Hematopoietic multipotent progenitor cell treated with erythropoietin and hydrocortisone succinate and interleukin-3 and kit ligand, for 15 days (in vitro differentiated cells): ENCODE data around the gene GAN.

ENCODE experiments used
- DNase-seq: peaks from one replicate; pipeline ENCODE4 v3.0.0-alpha.2; 2015; ENCODE audit warnings: low spot score

Gene GAN, protein sequence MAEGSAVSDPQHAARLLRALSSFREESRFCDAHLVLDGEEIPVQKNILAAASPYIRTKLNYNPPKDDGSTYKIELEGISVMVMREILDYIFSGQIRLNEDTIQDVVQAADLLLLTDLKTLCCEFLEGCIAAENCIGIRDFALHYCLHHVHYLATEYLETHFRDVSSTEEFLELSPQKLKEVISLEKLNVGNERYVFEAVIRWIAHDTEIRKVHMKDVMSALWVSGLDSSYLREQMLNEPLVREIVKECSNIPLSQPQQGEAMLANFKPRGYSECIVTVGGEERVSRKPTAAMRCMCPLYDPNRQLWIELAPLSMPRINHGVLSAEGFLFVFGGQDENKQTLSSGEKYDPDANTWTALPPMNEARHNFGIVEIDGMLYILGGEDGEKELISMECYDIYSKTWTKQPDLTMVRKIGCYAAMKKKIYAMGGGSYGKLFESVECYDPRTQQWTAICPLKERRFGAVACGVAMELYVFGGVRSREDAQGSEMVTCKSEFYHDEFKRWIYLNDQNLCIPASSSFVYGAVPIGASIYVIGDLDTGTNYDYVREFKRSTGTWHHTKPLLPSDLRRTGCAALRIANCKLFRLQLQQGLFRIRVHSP

DNA sequence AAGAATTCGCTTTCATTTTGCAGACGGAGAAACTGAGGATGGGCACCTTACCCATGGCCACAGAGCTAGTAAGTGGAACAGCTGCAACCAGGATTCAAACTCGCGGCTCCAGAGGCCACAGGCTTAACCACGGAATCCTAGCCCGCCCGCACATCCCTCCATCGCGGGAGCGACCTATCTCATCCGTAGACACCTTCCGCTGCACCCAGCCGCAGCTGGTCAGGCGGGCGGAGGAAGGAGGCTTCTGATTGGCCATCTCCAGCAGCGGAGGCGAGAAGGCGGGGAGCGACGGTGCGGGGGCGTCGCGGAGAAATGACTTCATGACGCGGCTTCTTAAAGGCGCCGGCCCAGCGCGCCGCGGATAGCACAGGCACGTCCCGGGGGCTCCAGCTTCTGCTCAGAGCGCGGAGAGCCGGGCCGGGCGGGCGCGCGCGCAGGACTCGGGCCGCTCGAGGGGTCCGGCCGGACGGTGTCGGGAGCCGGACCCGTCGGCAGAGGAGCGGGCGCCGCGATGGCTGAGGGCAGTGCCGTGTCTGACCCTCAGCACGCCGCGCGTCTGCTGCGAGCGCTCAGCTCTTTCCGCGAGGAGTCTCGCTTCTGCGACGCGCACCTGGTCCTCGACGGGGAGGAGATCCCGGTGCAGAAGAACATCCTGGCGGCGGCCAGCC is at the start of gene GAN:
GAN (plus strand) TSS at position 360 of the 668 bp plus-strand sequence; CDS start at position 512, 152 bp downstream.
- peak; percentile 94 for DNase-seq

DNA sequence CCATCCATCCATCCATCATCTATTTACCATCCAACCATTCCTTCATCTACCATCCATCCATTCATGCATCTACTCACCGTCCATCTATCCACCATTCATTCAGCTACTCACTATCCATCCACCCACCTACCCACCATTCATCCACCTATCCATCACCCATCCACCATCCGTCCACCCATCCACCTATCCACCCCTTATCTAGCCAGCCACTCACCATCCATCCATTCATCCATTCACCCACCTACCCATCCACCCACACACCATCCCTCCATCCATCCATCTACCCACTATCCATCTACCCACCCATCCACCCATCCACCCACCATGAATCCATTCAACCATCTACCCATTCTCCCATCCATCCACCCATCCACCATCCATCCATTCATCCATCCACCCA is 49.7 kb upstream of the GAN start:
- no peak for DNase-seq

DNA sequence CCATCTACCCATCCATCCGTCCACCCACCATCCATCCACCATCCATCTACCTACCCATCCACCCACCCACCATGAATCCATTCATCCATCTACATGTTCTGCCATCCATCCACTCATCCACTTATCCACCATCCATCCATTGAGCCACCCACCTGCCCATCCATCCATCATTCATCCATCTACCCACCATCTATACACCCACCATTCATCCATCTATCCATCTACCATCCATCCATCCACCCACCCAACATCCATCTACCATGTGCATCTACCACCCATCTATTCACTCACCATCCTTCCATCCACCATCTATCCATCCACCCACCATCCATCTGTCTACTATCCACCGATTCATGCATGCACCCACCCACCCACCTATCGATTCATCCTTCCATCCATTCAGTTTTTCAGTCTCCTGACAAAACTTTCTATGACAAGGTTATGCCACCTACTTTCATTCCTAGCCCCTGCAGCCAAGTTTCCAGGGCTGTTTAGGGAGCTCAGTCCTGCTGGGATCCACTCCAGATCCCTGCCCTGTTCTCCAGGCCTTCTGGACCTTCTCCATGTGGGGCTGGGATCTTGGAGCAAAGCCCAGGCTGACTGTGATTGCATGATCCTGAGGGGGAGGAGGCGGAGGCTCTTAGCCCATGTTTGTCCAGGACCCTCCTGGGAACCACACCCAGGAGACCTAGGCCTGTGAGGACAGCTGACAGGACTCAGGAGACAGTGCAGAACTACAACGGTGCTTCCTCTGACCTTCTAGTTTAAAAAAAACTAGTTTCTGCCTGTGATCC is 48.9 kb upstream of the GAN start:
- no peak for DNase-seq

DNA sequence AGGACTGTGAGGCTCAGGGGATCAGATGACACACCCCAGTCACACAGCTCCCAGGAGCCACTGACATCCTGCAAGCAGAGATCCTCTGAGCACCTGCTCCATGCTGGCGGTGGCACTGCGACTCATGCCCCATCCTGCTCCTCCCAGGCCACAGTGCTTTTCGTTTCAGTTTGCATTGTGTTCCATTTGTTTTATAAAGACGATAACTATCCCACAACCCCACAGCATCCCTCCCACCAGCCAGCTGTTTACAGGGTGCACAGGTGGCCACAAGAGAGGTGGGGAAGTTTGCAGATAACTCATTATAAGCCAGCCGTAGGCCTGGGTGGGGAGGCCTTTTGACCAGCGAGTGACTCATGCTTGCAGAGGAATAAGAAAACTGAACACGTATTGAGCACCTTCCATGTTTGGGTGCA is 48.1 kb upstream of the GAN start:
- DNase-seq, result no peak

DNA sequence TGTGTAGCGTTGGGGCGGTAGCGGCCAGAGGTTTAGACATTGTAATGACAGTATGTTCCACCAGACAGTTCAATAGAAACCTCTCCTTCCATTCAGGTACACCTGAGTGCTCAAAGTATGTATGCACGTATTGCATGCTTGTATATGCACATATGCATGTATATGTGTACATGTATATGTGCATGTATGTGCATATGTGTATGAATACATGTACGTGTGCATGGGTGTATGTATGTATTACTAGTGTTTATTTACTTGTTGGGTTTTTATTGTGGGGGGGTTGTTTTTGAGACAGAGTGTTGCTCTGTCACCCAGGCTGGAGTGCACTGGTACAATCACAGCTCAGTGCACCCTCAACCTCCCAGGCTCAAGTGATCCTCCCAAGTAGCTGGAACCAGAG is 46.3 kb upstream of the GAN start:
- no peak for DNase-seq

DNA sequence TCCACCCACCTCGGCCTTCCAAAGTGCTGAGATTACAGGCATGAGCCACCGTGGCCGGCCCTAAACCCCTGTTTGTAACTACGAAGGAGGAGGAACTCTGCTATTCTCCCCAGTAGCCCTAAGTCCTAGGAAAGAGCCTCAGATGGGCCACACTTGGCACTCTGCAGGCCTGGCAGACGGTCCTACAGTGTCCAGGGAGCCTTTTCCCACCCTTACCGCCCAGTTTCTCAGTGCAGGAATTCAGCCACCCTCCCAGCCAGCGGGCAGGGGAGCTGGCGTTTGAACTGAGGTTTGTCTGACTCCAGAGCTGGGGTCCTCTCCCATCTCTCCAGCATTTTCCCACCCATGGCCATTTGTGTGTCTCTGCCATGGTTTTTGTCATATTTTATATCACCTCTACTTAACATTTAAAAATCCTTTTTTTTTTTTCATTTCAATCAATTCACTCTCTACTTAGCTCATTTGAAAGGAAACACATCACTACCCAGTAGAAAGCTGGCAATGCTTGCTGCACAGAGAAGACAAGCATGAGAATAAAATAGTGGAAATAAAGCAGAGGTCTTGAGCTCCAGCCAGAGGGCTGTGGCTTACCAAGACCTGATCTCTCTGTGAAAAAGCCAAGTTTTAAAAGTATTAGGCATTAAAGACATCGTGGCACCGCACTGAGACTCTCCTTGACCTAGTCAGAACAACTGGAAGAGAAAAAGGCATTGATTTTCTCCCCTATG is 41.4 kb upstream of the GAN start:
- no peak for DNase-seq

DNA sequence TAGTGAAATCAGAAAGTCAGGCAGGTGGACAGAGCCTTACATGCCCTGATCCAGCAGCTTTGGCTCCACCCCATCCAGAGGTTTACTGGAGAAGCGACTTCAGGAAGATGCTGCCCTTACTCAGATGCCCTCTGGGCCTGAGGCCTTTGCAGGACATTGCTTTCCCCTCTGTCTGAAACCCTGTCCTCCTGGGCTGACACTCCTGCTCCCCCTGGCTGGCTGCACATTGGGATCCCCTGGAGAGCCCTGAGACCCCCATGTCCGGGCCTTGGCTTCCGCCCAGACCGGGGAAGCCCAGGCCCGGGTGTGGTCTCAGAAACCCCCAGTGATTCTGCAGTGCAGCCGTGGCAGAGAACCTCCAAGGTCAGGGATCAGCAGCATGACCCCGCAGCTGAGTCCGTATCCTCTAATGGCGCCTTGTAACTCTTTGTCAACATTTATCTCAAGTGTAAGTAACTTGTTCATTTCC is 39.7 kb upstream of the GAN start:
- DNase-seq, result no peak

DNA sequence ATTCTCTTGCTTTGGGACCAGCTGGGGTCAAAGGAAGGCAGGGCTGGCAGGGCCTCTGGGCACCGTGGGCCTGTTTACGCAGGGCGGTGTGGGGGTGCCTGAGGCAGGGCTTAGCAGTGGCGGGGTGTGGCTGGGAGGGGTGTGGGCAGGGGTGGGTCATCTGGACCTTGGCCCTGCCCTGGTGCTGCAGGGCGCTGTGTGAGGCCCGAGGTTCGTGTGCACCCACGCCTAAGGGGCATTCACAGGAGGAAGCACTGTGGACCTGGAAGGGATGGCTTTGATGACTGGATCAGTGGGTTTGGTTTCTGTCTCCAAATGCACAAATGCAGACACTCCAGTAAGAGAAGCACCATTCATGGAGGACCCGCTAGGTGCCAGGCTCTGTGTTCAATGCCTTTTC is 39.0 kb upstream of the GAN start:
- DNase-seq, result no peak

DNA sequence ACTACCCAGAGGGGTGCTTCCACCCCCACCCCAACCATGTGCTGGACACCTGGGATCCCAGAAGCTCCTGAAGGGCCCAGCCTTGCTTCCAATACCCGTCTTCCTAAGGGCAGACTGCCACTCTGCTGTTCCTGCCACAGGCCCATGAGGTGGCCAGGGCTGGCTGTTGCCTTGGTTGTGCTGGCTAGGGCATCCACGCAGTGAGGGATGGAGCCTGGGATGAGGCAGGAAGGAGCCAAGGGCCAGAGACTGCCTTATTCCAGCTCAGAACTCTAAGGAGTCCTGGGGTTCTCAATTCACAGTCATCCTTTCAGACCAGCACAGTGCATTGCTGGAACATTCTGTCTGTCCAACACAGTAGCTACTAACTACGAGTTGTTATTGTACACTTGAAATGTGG is 38.4 kb upstream of the GAN start:
- DNase-seq, result no peak

DNA sequence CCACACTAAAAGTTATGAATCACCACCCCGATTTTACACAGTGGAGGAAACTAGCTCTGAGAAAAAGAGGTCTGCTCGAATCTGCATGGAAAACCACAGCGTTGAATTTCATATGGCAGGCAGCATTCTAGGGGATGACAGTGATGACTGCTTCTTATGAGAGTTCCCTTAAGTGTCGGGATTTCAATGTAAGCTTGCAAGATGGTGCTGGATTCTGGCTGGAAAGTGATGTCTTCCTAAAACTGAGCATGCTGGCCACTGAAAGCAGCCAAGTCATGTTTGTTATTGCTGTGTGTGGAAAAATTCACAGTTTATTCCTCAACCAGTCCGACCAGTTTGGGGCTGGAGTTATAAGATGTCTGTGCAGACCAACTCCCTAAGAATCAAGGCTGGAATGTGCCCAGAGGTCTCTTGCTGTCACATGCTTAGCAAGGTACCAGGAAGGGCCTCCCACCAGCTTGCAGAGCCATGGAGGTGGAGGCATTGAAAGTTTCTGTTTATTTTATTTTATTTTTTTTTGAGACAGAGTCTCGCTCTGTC is 37.2 kb upstream of the GAN start:
- no peak for DNase-seq

DNA sequence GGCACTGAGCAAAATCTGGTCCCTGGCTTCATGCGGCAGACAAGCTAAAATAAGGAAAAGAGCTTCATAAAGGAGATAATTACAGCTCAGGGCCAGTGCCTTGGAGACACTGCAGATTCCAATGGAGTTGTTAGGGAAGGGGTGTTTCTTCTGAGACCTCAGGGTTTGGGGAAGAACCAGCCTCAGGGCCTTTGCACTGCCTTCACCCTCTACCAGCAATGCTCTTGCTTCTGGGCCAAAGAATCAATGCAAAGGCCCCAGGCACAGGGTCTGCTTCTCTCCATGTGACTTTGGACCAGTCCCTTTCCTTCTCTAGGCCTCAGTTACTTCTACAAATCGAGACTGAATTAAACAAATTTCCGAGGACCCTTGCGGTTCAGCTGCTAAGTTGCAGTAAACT is 36.2 kb upstream of the GAN start:
- no peak for DNase-seq

DNA sequence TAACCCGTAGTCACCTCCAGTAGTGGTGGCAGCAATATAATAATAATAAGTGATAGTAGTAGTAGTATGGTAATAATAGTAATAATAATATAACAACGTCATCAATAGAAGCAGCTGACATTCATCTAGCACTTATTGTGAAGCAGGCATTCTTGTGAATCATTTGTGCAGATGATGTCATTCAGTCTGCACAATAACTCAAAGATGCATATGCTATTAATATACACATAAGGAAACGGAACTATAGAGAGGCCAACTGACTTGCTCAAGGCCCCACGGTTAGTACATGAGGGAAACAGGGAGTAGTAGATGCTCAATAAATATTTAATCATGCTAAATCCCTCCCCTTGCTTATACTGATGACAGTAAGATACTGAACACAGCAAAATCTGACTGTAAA is 35.4 kb upstream of the GAN start:
- no peak for DNase-seq

DNA sequence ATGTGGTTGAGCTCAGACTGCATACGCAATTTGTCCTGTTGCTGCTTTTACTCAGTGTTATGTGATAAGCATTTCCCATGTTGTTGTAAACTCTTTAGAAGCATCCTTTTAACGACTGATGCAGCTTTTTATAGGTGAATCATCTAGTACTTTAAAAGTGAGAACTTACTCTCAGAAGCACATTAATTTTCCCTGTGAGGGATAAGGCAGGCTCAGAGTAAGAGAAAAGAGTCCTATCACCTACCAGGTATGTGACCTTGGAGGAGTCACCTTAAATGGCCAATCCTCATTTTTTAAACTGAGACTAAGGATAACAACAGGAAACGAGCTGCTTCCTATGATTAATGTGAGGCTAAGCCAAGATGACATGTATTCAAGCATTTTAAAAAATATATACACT is 34.4 kb upstream of the GAN start:
- no peak for DNase-seq

DNA sequence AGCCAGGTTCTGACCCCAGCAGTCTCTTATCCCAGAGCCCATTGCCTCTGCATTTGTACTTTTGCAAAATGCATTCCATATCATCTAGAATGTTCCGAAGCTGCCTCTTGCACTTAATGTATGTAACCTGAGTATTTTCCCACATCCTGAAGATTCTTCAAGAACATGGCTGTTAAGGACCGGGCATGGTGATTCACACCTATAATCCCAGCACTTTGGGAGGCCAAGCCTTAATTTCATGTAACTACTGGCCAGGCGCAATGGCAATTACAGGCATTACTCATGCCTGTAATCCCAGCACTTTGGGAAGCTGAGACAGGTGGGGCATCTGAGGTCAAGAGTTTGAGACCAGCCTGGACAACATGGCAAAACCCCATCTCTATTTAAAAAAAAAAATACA is 31.7 kb upstream of the GAN start:
- DNase-seq, result no peak

DNA sequence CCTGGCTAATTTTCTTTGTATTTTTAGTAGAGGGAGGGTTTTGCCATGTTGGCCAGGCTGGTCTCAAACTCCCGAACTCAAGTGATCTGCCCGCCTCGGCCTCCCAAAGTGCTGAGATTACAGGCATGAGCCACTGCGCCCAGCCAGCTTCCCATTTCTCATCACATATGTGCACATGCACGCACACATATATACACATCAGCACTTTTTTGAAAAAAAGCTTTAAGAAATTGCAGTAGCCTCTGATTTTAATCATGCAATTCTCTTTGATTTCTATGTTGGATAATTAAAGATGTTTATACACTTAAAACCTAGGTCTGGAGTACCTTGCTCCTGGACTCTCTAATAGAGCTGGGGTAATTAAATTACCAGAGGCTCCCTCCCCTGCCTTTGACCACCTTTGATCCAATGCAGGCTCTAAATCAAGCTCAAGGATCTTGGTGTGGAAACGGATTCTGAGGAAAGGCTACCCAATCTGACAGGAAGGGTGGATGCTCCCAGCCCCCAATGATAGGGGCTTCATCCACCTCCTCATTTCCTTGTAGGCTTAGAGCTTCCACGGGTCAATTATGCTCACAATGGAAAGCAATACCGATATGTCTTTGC is 29.7 kb upstream of the GAN start:
- DNase-seq, result no peak

DNA sequence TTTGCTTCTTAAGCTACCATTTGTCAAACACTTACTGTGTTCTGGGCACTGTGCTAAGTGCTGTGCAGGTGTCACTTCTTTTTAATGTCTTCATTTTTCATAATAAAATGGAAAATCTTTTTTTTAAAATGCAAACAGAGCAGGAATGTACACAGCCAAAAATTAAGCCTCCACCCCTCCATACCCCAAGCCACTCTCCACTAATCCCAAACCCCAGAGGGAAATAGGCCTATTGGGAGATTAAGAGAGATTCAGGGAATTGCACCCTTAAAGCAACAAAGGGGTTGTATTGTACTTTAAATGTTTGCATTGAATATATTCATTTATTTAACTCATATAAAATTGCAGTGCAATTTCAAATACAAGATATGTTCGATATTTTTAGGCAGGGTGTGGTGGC is 28.6 kb upstream of the GAN start:
- no peak for DNase-seq

DNA sequence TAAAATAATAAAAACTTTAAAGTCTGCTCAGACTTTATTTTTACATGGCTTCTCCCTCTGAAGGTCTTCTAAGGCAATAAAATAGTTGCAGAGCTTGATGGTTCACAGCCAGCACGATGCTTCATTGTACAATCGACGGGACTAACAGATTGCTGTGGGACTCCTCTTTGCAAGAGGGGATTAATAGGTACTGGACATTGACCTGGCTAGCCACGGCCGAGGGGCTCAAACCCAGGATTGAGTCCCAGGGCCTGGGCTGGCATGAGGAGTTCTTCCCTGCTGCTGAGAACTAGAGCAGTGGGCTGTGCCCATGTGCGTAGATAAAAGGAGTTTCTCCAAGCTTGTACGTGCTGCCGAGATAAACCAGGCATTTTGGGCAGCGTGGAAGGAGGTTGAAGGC is 23.6 kb upstream of the GAN start:
- no peak for DNase-seq

DNA sequence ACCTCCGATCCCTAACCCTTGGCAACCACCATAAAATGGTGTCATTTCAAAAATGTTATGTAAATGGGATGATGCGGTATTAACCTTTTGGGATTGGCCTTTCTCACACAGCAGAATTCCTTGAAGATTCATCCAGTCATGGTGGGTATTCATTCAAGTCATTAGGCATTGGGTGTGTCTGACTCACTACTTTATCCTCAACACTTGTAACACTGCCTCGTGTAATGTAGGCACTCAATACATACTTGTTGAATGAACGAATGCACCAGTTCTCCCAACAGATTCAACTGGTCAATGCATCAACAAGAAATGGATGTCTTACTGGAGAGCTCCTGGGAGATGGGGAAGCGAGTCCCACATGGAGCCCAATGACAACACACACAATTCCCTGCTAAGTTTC is 21.8 kb upstream of the GAN start:
- no peak for DNase-seq

DNA sequence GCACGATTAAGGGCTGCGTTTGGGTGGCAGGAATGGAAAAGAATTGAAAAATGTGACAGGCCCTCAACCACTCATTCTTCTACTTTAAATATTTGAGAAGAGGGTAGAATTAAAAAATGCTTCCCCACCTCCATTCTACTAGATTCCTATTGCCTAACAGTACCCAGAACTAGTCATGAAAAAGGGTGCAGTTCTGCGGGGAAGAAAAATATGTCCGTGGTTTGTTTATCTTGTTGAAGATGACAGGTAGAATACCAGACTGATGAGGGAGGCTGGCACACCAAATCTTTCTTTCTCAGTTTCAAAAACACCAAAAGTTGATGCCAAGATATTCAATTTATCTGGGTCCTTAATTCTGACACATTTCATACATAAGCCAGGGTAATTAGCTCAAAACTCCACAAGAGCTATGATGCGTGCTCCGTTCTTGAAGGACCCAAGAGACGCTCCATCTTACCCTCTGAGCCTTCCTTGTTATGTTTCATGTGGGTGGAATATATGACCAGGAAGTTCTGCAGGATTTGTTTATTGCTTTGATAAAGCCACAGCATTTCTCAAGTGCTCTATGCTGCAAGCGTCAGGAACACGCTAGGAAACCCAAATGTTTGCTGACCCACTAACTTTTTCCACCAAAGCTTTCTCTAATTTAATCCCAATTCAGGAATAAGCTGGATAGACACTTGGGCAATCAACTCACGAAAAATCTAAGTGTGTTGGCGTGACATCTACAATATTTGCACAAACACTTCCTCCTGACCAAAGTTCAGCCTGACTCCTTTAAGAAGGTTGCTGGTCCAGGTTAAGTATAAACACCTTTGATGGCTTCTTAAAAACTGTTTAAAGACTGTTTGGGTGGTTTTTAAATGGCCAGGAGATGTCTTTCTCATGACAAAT is 20.6 kb upstream of the GAN start:
- DNase-seq, result no peak

DNA sequence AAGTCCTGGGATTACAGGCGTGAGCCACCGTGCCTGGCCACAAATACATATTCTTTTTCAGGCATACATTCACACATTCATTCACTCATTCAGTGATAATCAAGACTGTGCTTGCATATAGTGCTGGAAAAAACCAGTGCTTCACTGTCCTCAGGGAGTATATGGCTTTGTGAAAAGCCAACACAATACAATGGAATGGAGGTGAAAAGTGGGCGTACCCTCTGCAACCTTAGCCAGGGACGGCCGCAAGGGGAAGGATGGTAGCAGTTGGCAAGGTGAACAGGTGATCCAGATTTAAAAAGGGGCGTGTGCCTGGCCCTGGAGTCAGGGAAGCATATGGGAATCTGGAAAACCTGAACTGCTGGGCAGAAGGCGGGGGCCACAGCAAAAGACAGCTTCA is 18.1 kb upstream of the GAN start:
- no peak for DNase-seq
